ENCODE results near the gene LHX3.
A peak's percentile ranks its signal among the peaks of the same experiment; 100 is the strongest.

LHX3 gene

DNA sequence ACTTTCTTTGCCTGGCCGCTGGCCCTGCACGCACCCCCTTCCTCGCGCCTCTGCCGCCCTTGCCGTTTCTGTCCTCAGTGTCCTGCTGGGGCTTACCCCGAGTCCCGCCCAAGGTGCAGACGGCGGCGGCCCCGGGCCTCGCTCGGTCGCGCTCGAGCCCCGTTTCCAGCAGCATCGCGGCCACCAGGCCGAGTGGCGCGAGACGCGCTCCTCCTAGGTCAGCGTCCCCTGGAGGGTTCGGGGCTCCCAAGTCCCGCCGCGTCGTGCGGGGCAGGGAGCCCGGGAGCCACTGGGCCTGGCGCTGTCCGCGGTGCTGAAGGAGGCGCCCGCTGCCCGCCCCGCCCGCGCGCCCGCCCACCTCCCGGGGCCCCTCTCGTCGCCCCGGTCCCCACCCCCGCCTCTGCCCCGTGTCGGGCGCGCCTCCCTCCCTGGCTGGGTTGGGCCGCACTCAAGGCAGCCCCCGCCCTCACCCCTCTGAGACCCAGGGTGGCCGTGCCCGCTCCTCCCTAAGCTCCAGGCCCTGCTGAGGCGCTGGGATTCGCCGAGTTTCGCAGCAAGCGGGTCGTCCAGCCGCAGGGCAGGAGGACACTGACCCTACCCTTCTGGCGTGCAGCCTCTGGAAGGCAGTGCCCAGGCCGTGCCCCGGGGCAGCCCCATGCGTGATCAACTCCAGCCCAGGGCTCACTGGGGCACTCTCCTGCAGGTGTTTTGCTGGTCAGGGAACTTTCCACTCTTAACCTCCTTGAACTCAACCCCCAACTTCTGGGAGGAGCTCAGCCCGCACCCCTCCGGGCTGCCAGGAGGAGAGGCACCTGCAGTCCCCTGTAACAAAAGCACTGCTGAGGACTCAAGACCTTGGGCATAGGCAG lies at the start of gene LHX3:
Gene LHX3 (minus strand): TSS at position 291 of the 869 bp plus-strand sequence. CDS start 116 bp downstream, at position 175.
- no peak for DNase-seq

DNA sequence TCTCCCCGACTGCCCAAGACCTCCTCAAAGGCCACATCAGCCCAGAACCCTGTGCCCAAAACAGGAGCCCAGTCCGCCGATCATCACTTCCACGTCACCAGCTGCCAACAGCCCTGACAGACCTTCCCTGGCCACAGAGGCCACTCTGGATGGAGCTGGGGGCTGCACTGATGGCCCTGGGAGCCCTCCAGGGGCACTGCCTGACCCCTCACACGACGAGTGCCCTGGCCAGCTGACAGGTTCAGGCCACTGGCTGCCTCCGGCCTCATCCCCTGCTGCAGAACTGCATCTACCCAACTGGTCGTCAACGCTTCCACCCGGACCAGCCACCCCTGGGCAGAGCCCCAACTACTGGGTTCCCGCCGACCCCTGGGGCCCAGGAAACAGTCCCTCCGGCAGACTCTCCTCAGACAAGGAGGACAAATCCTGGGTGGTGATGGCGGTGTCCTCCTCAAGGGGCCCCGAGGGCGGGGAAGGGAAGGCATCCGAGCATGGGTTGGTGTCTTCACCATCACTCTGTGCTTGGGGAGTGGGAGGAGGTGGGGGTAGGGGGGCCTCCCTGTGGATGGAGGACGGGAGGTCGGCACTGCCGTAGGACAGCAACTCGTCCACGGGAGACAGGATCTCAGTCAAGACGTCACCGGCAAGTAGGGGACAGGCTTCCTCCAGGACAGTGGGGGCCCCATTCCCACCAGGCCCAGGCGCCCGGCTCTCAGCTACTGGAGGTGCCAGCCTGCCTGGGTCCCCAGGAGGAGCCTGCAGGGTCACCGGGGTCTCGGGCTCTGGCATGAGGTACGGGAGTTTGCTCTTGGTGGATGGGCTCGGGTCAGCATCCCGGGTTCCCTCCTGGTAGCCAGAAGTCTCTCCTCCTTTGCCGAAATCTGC lies 48.6 kb upstream of the LHX3 start:
- DNase-seq, result no peak

DNA sequence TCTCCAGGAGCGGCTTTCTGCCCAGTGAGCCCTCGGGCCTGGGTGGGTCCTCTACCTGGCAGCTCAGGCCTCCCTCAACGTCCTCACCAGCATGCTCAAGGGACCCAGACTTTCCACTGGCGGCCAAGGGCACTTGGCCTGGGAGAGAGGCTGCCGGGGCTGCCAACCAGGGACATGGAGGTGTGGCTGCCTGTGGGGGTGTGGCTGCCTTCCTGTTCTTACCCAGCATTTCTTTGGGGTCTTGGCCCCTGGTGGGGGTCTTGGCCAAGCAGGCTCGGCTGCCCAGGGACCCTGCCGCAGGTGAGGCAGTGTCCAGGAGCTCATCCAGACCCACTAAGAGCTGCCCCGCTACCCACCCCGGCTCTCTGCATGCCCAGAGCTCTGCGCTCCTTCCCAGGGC lies 47.9 kb upstream of the LHX3 start:
- DNase-seq, result no peak

DNA sequence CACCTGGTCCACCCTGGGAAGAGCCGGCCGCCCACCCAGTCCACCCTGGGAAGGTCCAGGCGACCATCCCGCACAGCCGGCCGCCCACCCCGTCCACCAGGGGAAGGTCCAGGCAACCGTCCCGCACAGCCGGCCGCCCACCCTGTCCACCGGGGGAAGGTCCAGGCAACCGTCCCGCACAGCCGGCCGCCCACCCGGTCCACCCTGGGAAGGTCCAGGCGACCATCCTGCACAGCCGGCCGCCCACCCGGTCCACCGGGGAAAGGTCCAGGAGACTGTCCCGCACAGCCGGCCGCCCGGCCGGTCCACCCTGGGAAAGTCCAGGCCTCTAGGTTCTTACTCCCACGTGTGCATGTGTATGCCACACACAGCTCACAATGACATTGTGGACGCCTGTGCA lies 47.4 kb upstream of the LHX3 start:
- DNase-seq, result no peak

DNA sequence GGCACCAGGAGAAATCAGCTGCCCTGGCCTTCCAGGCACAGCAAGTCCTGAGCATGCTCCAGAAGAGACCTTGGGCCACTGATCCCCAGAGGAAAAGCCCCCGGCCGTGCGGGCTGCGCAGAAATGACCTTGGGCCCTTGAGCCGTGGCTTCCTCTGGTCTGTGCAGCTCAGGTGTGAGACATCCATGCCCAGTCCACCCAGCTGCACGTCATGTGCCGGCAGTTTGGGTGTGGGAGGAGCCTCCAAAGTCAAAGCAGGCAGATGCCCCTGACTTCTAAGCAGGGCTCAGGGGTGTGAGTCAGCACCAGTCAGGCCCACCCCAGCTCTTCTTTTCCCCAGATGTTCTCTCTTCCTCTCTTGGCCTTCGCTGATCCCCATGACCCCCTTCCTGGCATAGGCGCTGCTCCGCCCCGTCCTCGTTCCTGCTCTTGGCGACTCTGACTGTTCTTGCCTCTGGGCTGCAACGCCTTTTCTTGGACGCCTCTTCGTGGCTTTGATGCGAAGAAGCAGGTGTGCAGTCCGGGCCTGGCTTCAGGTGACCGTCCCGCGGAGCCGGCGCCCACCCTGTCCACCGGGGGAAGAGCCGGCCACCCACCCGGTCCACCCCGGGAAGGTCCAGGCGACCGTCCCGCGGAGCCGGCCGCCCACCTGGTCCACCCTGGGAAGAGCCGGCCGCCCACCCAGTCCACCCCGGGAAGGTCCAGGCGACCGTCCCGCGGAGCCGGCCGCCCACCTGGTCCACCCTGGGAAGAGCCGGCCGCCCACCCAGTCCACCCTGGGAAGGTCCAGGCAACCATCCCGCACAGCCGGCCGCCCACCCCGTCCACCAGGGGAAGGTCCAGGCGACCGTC lies 46.6 kb upstream of the LHX3 start:
- no peak for DNase-seq

DNA sequence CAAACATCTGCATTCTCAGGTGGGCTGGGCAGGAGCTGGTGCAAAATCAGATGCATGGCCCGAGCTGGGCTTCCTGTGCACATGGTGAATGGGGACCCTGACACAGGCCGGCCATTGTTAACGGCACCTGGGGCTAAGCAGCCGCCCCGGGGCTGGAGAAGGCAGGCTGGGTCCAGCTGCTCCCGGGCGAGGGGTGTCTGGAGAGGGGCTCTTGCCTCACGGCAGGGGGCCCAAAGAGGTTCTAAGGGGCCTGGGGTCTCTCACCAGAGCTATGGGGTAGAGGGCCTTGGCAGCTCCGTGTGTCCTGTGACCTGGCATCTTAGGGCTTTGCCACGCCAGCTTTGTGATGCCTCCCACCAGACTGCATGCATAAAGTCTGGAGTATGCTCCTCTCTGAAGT lies 45.7 kb upstream of the LHX3 start:
- no peak for DNase-seq

DNA sequence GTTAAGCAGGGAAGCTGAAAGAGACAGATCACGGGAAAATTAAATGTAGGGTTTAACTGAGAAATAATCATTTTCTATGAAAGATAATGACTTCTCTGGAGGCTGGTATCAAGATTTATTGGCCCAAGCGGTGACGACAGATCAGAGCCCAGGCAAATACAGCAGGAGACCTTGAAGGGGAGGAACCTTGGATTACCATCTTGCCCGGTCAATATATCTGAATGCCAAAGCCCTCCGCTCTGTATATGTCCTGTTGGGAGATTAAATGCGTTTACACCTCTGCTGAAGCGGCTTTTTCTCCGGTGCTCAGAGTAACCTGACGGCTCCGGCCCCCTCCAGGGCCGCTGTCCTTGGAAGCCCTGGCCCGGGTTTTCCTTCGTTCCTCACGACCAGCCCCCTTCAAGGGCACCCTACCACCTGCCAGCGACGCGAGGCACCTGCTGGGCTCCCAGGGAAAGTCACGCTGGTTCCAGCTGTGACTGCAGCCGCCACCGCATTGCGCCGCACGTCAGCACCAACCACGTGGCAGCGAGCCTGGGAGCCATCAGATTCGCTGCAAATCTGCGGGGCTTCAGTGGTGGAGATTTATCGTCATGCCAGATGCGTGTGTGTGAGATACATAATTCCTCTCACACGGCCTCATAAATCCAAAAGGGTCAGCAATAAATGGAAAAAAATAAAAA lies 45.1 kb upstream of the LHX3 start:
- DNase-seq, result peak; percentile 59

DNA sequence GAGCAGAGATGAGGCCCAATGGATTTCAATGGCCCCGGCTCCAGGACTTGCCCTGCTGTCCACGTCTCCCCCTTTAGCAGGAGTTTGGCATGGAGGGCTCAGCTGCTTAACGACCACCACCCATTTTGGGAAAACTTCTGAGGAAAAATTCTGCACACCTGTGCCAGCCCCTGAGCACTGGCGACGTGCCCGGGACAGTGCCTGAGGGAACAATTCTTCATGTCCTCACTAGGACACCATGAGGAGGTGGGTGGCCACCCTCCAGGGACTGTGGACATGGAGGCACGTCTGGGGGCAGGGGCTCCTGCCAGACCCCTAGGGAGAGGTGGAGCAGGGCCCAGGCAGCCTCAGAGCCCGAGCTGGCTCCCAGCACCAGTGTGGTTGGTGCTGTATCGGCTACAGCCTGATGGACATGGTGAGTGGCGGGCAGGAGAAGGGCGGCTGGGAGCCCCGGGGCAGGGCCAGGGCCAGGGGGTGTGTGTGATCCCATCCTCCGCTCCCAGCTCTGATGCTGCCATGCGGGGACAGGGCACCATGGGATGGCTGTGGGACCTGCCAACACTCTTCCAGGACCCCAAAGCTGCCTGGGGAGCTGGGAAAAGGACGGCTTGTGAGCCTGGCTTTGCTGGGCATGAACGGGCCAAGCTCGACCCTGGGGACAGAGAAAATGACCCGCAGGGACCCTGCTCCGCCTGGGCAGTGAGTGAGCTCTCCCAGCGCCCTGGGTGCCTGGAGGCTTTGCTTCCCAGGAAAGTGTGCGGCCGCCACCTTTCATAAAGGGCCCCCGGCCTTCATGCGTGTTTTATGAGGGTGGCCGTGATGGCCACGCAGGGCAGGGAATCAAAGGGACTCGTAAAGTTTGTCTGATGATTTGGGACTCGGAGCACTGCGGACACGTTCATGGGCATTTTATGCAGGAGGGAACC lies 44.3 kb upstream of the LHX3 start:
- DNase-seq, result no peak

DNA sequence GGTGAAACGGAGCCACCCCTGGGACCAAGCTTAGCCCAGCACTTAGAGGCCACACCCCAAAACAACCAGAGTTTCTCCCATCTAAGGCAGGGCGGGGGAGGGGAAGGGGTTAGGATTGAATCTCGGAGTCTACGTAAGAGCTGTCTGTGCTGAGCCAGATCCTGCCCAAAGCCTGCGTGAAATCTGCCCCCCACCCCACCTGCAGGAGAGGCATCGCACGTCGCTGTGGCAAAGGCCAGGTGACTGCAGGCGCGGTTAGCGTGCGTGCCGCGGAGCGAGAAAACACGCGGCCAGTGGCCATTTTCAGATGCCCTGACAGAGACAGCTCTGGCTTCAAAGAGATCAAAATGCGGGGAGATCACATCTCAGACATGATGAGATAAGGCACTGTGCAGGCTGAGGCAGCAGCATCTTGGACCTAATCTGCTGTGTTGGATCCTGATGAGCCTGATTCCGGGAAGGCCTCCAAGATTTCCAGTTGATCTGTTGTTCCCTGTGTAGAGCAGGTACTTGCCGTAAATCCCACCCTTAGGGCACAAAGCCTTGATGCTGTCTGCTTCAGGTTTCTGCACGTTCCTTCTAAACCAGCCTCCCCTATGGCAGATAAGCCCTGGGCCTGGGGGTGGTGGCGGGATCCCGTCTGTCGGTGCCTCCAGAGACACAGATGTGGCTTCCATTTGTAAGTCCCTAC lies 43.2 kb upstream of the LHX3 start:
- no peak for DNase-seq

DNA sequence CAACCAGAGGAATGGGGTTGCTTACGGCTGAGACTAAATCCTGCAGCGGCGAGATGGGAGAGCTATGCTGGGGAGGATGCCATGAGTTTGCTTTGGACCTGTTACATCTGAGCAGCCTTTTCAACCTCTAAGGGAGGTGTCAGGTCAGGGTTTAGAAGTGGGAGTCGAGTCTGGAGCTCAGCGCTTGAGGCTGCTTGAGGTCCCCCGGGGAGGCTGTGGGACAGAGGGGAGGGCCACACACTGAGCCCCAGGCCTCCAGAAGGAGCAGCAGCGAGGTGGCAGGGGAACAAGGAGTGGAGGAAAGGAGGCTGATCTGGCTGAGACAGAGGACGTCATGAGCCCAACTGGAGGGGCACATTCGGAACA lies 42.6 kb upstream of the LHX3 start:
- DNase-seq, result no peak

DNA sequence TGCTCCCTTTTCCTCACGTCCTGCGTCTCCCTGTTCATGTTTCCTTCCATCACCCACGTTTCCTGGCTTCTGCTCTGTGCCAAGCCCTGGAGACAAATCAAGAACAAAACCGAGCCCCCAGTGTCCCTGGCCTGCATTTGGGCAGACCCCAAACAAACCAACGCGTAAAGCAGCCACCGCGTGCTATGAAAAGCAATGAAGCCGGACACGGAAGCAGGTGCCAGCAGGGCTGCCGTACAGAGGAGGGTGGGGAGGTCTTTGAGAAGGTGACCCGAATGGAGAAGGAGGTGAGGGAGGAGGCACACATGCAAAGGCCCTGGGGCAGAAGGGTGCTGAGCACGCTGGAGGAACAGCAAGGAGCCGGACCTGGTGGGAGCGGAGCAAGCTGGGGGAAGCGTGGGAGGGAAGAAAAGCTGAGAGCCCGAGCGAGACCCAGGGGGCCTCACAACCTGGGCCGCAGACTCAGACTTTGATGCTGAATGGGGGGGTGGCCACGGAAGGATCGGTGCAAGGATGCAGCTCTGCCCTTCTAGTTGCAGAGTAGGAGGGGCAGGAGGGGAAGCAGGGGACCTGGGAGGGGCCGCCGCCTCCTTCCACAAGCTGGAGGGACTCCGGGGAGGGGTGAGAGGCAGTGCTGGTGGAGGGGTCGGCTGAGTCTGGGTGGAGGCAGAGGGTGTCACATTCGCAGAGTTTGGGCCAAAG lies 42.1 kb upstream of the LHX3 start:
- no peak for DNase-seq

DNA sequence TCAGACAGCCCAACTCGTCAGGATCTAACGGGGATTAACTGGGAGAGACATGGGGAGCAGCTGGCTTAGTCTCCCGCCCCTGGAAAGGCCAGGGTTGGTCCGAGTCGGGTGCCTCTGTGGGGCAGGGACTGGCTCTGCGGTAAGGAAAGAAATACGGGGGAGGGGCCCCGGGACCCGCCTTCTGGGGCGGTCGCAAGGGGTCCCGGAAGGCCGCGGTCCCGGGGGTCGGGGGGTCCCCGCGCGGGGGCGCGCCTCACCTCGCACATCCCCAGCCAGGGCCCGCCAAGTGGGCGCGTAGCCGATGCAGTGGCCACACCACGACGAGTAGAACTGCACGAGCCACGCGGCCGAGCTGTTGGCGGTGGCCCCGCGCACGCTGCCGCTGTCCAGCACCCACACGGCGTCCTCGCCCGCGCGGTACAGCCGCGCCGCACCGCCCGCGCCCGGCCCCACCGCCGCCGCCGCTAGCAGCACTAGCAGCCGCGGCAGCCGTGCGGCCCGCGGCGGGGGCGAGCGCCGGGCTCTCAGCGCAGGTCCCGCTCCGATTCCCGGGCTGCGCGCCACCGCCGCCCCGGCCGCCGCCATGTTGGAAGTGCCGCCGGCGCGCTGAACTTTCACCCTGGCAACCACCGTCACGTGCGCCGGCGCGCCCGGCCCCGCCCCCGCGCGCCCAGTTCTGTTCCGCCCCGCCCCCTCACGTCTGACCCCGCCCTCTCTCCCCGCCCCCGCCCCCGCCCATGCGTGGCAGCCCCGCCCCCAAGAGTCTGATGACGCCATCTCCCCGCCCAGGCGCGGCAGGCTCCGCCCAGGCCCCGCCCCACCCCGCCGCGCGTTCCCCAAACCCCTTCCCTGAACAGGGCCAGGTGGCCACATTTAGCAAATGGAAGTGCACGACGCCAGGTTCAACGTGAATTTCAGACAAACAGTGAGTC lies 40.6 kb upstream of the LHX3 start, which contains the start of gene QSOX2:
Gene QSOX2 (minus strand): TSS at position 594 of the 932 bp plus-strand sequence. CDS start 9 bp downstream, at position 585.
- DNase-seq, result peak; percentile 69

DNA sequence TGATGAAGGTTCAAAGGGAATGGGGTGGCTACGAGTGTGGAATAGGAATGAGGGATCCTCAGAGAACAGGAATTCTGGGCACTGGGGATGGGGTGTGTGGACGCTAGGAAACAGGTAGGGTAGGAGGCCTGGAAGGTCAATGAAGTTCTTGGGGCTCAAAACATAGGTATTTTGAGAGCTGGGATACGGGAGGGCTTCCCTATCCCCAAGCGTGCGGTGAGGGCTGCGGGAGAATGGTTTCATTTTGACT lies 40.0 kb upstream of the LHX3 start:
- no peak for DNase-seq

DNA sequence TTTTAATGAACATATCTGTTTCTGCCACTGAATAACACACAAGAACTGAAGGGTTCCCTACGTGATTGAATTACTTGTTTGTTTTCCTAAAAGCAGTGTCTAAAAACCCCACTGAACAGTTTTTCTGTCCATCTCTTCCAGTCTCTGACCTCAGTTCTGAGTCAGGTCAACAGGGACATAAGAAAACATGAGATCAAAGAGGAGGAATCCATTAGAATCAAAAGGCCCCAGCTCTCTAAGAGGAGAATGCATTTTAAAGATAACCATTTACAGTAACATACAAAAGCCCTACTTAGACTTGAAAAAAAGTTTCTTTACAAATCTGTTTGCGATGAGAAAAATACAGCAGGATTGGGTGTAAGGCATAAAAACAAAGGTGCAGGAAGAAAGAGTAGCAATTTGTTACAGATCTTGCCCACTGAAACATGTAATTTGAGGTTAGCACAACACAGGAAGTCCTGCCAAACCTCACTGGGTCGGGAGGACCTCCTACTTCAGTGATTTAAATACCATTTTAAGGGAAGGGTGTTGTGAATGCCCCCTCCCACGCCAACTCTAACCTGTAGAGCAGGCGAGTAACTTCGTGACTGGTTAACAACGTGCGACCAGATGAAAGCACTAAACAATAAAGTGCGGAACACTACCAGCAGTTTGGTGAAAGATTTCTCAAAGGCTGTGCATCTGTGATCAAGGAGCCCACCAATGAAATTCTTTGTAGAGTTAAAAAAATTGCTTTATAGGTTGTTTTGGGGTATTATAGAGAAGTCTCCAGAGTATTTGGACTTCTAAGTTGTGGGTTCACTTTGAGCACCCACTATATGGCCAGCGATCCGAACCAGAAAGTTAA lies 39.4 kb upstream of the LHX3 start:
- no peak for DNase-seq

DNA sequence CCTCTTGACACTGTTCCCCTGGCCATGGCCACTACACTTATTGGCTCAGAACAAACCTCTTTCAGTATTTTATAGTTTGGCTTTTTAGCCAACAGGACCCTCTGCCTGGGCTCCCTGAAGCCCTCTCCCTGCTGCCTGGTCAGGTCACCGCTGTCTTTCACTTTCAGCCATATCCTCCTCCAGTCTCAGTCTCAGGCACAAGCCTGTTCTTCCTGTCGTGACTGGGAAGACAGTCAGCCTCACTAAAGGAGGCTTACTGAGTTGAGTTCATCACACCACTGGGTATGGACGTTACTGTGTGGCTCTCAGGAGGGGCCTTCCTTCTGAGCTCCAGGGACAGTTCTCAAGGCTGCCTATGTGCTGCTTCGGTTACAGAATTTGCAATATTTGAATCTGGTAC lies 38.7 kb upstream of the LHX3 start:
- DNase-seq, result no peak

DNA sequence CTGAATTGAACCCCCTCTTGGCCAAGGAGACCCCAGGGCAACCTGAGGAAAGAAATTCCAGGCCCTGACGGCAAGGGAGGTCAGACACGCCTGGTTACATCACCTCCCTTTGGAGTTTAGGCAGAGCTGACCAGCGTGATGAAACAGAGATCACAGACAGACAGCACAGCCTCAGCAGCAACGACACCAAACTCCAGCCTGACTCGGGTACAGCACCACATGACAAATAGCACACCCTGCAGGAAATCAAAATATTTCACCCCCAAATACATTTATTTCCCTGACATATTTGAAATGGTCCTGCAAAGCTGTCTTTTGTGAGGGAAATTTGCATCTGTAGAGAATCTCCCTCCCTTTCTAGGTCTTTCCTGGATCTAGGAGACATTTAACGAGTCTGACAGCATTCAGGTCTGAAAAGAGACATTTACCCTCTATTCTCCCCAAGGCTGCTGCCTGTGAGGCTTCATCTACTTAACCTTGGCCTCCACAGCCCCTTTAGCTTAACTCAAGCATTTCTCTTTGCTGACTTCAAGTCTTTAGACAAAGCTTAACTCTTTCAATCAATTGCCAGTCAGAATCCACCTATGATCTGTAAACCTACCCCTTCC lies 38.1 kb upstream of the LHX3 start:
- peak; percentile 9 for DNase-seq

DNA sequence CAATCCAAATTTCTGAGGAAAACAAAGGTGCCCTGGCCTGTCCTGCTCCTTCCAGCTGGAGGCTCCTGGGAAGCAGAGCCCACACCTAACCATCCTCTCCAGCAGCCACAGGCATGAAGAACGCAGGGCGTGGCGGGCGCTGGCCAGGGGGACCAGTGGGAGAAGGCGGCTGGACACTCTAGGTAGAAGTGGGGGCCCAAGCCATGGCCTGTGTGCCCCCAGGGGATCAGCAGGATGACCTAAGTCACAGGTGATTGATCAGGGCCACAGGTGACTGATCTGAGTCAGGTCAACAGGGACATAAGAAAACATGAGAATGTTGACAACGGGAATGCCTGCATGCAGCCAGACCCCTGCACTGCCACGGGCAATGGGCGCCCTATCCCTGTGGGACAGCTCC lies 37.3 kb upstream of the LHX3 start:
- no peak for DNase-seq

DNA sequence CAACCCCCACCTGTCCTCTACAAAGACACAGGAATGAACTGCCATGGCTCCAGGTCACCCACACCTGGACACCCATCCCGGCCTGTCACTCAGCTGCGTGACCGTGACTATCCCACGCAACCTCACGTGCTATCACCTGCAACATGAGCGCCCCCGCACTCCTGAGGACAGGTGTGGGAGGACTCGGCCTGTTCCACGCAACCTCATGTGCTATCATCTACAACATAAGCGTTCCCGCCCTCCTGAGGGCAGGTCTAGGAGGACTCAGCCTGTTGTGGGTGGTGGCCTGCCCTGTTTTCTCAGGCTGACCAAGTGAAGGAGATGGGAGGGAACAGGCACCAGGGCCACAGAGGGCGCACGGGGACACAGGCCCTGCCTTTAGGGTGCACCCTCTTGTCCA lies 36.6 kb upstream of the LHX3 start:
- DNase-seq, result no peak
